ENCODE measurements around the gene ACTL10. TPM values are rescaled to one million over a fixed set of nuclear protein-coding genes. Genes with fewer than 3 reads are reported as not detected.

ACTL10 gene
- total and polyA plus RNA-seq, 11 donors, result 0.13 to 1.1 (median 0.36) TPM

GRCh38 chr20:33624399-33624798 is 42.3 kb upstream of the ACTL10 start:
- no peaks in the 10 kb centered on the region for H3K27me3 ChIP-seq
- peaks cover 0 to 93% (median 75%) of the 10 kb centered on the region in 9 donors for H3K36me3 ChIP-seq
- ATAC-seq (no peak), DNase-seq (no peak)
- intact Hi-C loops (cut with DNase I), result no loop called here
- TF ChIP-seq POLR2A (IDR thresholded peaks at IDR 0.05) (no peak), CTCF (IDR thresholded peaks at IDR 0.05) (no peak)
- 82 to 93% (median 90%) methylated on average over 3 of the region's 3 CpGs for WGBS, 4 donors
- H3K27ac ChIP-seq, result no peak overlapping the region
- H3K4me3 ChIP-seq, result no peak overlapping the region
- peaks cover 0 to 6% (median 0%) of the 10 kb centered on the region in 12 donors for H3K4me1 ChIP-seq
- H3K9me3 ChIP-seq, result no peaks in the 10 kb centered on the region

- intact Hi-C loops (cut with DNase I), result no loop called here
- Histone ChIP-seq H3K27me3 (no peaks in the 10 kb centered on the region), H3K36me3 (peaks cover 0 to 93% (median 82%) of the 10 kb centered on the region in 9 donors), H3K4me1 (peaks cover 0 to 6% (median 0%) of the 10 kb centered on the region in 12 donors), H3K27ac (no peak overlapping the region), H3K4me3 (no peak overlapping the region), H3K9me3 (no peaks in the 10 kb centered on the region)
- ATAC-seq (no peak), DNase-seq (no peak)
- WGBS, 4 donors, result 95 to 99% (median 97%) methylated on average over 4 of the region's 4 CpGs
- TF ChIP-seq CTCF (IDR thresholded peaks at IDR 0.05), result no peak
- TF ChIP-seq POLR2A (IDR thresholded peaks at IDR 0.05), result no peak
Observed at GRCh38 chr20:33626190-33626589, 40.6 kb upstream of the ACTL10 start.

GRCh38 chr20:33627577-33628216 is 39.0 kb upstream of the ACTL10 start:
- 97 to 99% (median 98%) methylated on average over 4 of the region's 4 CpGs for WGBS, 4 donors
- intact Hi-C loops (cut with DNase I), result no loop called here
- no peak overlapping the region for H3K27ac ChIP-seq
- no peaks in the 10 kb centered on the region for H3K4me1 ChIP-seq
- ATAC-seq (no peak), DNase-seq (no peak)
- no peaks in the 10 kb centered on the region for H3K27me3 ChIP-seq
- peaks cover 0 to 99% (median 87%) of the 10 kb centered on the region in 9 donors for H3K36me3 ChIP-seq
- H3K9me3 ChIP-seq, result no peaks in the 10 kb centered on the region
- TF ChIP-seq CTCF (IDR thresholded peaks at IDR 0.05) (no peak), POLR2A (IDR thresholded peaks at IDR 0.05) (no peak)
- H3K4me3 ChIP-seq, result no peak overlapping the region

- TF ChIP-seq CTCF (IDR thresholded peaks at IDR 0.05) (no peak), POLR2A (IDR thresholded peaks at IDR 0.05) (no peak)
- H3K9me3 ChIP-seq, result no peaks in the 10 kb centered on the region
- DNase-seq (no peak), ATAC-seq (no peak)
- peaks cover 0 to 100% (median 88%) of the 10 kb centered on the region in 9 donors for H3K36me3 ChIP-seq
- intact Hi-C loops (cut with DNase I), result no loop called here
- no peak overlapping the region for H3K27ac ChIP-seq
- no peaks in the 10 kb centered on the region for H3K4me1 ChIP-seq
- H3K4me3 ChIP-seq, result no peak overlapping the region
- no peaks in the 10 kb centered on the region for H3K27me3 ChIP-seq
- WGBS, 4 donors, result 93 to 96% (median 94%) methylated on average over 10 of the region's 10 CpGs
Observed at GRCh38 chr20:33629533-33629932, 37.2 kb upstream of the ACTL10 start.
